Loucy (cell line): Measurements from ENCODE around the gene ARMC10.

ENCODE experiments used
- H2AFZ ChIP-seq: fragments of 200-600 bp; sonication (generic); 2 replicates; pipeline ENCODE4 v1.6.0; 2016; ENCODE audit warnings: antibody characterized with exemption, mild to moderate bottlenecking, low read length, moderate library complexity
- H3F3A ChIP-seq: fragments of 200-600 bp; 2 replicates; pipeline ENCODE4 v1.6.0; 2016; ENCODE audit warnings: antibody characterized with exemption, low read depth, mild to moderate bottlenecking
- H3K27me3 ChIP-seq: fragments of 200-600 bp; sonication (generic); 2 replicates; pipeline ENCODE4 v1.6.1; 2014; ENCODE audit warnings: low read length, mild to moderate bottlenecking; ENCODE audit not compliant: insufficient read depth, poor library complexity, severe bottlenecking
- H3K36me3 ChIP-seq: fragments of 200-600 bp; sonication (generic); 2 replicates; pipeline ENCODE4 v1.6.1; 2016; ENCODE audit warnings: low read length; ENCODE audit not compliant: insufficient read depth
- H3K4me1 ChIP-seq: fragments of 200-600 bp; sonication (generic); 2 replicates; pipeline ENCODE4 v1.5.1; 2014; ENCODE audit warnings: low read length, mild to moderate bottlenecking; ENCODE audit not compliant: insufficient read depth, poor library complexity, severe bottlenecking
- H3K4me2 ChIP-seq: fragments of 200-600 bp; sonication (generic); 2 replicates; pipeline ENCODE4 v1.6.0; 2014; ENCODE audit warnings: antibody characterized with exemption, low read length, low read depth, mild to moderate bottlenecking; ENCODE audit not compliant: poor library complexity, severe bottlenecking
- H3K4me3 ChIP-seq: fragments of 200-600 bp; sonication (generic); 2 replicates; pipeline ENCODE4 v1.5.1; 2014; ENCODE audit warnings: low read length, mild to moderate bottlenecking, mixed read lengths; ENCODE audit not compliant: poor library complexity, severe bottlenecking
- H3K79me2 ChIP-seq: fragments of 200-600 bp; sonication (generic); 2 replicates; pipeline ENCODE4 v1.6.1; 2014; ENCODE audit warnings: low read length; ENCODE audit not compliant: insufficient read depth
- H3K9ac ChIP-seq: fragments of 200-600 bp; sonication (generic); 2 replicates; pipeline ENCODE4 v1.6.0; 2014; ENCODE audit warnings: mild to moderate bottlenecking, low read depth, low read length, moderate library complexity; ENCODE audit not compliant: poor library complexity, severe bottlenecking
- H3K9me2 ChIP-seq: fragments of 200-600 bp; sonication (generic); replicated peaks from 2 replicates; pipeline ENCODE4 v1.6.1; 2016; ENCODE audit warnings: low read depth, low read length, mixed read lengths
- H3K9me3 ChIP-seq: fragments of 200-600 bp; sonication (generic); 2 replicates; pipeline ENCODE4 v1.6.1; 2014; ENCODE audit warnings: mild to moderate bottlenecking, antibody characterized with exemption, low read length, low read depth; ENCODE audit not compliant: insufficient read depth
- H4K20me1 ChIP-seq: fragments of 200-600 bp; sonication (generic); 2 replicates; pipeline ENCODE4 v1.6.0; 2014; ENCODE audit warnings: antibody characterized with exemption, low read length, mild to moderate bottlenecking; ENCODE audit not compliant: insufficient read depth, poor library complexity, severe bottlenecking
- EZH2phosphoT487 ChIP-seq: fragments of 200-600 bp; IDR thresholded peaks from 2 replicates; pipeline ENCODE4 v1.6.1; 2018; ENCODE audit warnings: antibody characterized with exemption, mild to moderate bottlenecking, moderate library complexity, borderline replicate concordance
- TF ChIP-seq, protein P1 (sequence below): fragments of 200-600 bp; sonication (generic); conservative IDR thresholded peaks from 2 replicates; pipeline ENCODE4 v1.5.1; 2014; ENCODE audit warnings: mild to moderate bottlenecking, antibody characterized with exemption, low read length

The ARMC10 gene

DNA sequence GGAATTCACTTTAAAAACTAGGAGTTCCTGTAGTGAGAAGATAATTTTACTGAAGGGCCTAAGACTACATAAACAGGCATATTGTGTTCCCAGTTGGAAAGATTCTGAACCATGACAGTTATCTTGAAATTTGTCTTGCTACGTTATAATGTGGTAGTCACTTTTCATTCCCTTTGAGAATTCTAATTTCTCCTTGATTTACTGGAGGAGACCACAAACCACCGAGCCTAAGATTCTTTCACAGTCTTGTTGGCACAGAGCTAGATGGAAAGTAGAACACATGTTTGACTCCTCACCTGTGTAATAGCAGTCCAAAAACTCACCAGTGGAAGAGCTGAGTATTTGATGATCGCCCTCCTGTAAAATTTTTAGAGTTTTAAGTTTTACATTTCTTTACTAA is 4.9 kb downstream of the ARMC10 start:
- Histone ChIP-seq H3K9me3 (no peaks in the 10 kb centered on the region), H3K4me1 (peaks cover 28% of the 10 kb centered on the region), H2AFZ (no peak overlapping the region), H3K9ac (no peak overlapping the region), H3K4me2 (no peak overlapping the region), H3K27me3 (no peaks in the 10 kb centered on the region), H3F3A (no peaks in the 10 kb centered on the region), H3K79me2 (peaks cover 24% of the 10 kb centered on the region), H3K4me3 (no peak overlapping the region), H4K20me1 (no peaks in the 10 kb centered on the region), H3K9me2 (no peaks in the 10 kb centered on the region), H3K36me3 (peaks cover 8% of the 10 kb centered on the region; the same call in 1 of the 2 replicates)
- TF ChIP-seq EZH2phosphoT487: no peak
- TF ChIP-seq, protein P1, sequence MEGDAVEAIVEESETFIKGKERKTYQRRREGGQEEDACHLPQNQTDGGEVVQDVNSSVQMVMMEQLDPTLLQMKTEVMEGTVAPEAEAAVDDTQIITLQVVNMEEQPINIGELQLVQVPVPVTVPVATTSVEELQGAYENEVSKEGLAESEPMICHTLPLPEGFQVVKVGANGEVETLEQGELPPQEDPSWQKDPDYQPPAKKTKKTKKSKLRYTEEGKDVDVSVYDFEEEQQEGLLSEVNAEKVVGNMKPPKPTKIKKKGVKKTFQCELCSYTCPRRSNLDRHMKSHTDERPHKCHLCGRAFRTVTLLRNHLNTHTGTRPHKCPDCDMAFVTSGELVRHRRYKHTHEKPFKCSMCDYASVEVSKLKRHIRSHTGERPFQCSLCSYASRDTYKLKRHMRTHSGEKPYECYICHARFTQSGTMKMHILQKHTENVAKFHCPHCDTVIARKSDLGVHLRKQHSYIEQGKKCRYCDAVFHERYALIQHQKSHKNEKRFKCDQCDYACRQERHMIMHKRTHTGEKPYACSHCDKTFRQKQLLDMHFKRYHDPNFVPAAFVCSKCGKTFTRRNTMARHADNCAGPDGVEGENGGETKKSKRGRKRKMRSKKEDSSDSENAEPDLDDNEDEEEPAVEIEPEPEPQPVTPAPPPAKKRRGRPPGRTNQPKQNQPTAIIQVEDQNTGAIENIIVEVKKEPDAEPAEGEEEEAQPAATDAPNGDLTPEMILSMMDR: no peak

DNA sequence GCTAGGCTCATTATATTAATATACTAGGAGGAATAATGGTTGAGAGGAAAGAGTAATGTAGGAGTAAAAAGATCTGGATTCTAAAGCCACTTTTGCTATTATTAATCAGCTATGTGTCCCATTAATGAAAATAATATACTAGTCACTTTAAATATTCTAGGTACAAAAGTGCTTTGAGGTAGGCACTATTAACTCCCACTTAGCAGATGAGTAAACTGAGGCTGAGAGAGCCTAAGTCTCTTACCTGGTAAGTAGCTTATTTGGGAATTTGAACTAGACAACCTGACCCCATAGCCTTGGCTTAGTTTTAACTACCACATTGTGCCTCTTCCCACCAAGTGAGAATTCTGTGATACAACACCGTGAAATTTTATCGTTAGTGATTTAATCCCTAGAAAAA is 6.0 kb downstream of the ARMC10 start:
- H3K9me2 ChIP-seq: no peaks in the 10 kb centered on the region
- no peak for TF ChIP-seq EZH2phosphoT487
- TF ChIP-seq, protein P1: no peak
- H3K79me2 ChIP-seq: peaks cover 19% of the 10 kb centered on the region

DNA sequence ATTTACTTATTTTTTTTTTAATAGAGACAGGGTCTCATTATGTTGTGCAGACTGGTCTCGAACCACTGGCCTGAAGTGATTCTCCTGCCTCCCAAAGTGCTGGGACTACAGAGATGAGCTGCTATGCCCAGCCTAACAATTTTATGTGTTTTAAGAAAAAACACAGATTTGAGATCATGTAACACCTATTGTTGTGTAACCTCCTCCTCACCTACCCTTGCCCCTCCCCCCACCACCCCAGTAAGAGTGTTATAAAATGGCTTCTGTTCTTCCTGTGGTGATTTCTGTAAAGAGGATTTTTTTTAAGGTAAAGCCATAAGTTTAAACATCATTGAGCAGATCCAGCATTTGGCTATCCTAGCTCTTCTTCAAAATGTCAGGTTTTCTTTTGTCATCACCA is 7.6 kb downstream of the ARMC10 start:
- Histone ChIP-seq H3K9me3 (no peaks in the 10 kb centered on the region), H2AFZ (no peak overlapping the region), H3K4me3 (no peak overlapping the region), H3K9ac (no peak overlapping the region), H3K27me3 (no peaks in the 10 kb centered on the region), H3F3A (no peaks in the 10 kb centered on the region), H4K20me1 (no peaks in the 10 kb centered on the region), H3K79me2 (peaks cover 3% of the 10 kb centered on the region; the same call in 1 of the 2 replicates), H3K9me2 (no peaks in the 10 kb centered on the region), H3K4me1 (peaks cover 10% of the 10 kb centered on the region), H3K36me3 (peaks cover 9% of the 10 kb centered on the region; the same call in 1 of the 2 replicates), H3K4me2 (no peak overlapping the region)
- no peak for TF ChIP-seq EZH2phosphoT487
- TF ChIP-seq, protein P1: no peak

More for the DNA sequence above, 6.0 kb downstream of the ARMC10 start:
- no peak overlapping the region for H3K4me2 ChIP-seq
- no peaks in the 10 kb centered on the region for H3F3A ChIP-seq
- no peak overlapping the region for H3K9ac ChIP-seq
- H3K27me3 ChIP-seq: no peaks in the 10 kb centered on the region
- peaks cover 9% of the 10 kb centered on the region; the same call in 1 of the 2 replicates for H3K36me3 ChIP-seq
- H3K4me1 ChIP-seq: peaks cover 23% of the 10 kb centered on the region
- no peak overlapping the region for H3K4me3 ChIP-seq
- no peaks in the 10 kb centered on the region for H4K20me1 ChIP-seq
- H3K9me3 ChIP-seq: no peaks in the 10 kb centered on the region
- no peak overlapping the region for H2AFZ ChIP-seq
